HT1080 (cell line): Measurements from ENCODE around the gene OBSCN. TPM values are rescaled to one million over a fixed set of nuclear protein-coding genes. Genes with fewer than 3 reads are reported as not detected.

Source experiments
- DNase-seq: peaks from one replicate; pipeline ENCODE4 v3.0.0-alpha.2; 2015; ENCODE audit warnings: low read depth
- total RNA-seq: library from RNA; depleted of rRNA; stranded (reverse); fragments of >200 nt; shearing (Covaris generic); gene quantifications from 2 replicates; pipeline ENCODE4 v1.2.3, GENCODE V29; 2014

Gene OBSCN
- total RNA-seq, 1 experiment from 2014 or later: 0.66 TPM

- DNase-seq: no peak
Observed at GRCh38 chr1:228374711-228375577, 167.1 kb downstream of the OBSCN start.

GRCh38 chr1:228375578-228376261 is 167.9 kb downstream of the OBSCN start:
- no peak for DNase-seq

GRCh38 chr1:228376262-228376628 is 168.4 kb downstream of the OBSCN start:
- no peak for DNase-seq

- DNase-seq: no peak
Observed at GRCh38 chr1:228376651-228377631, 169.1 kb downstream of the OBSCN start.

GRCh38 chr1:228377664-228378089 is 169.8 kb downstream of the OBSCN start:
- no peak for DNase-seq

- no peak for DNase-seq
Observed at GRCh38 chr1:228378090-228378872, 170.4 kb downstream of the OBSCN start.

GRCh38 chr1:228378873-228379460 is 171.1 kb downstream of the OBSCN start:
- no peak for DNase-seq

GRCh38 chr1:228379666-228380065 is 171.8 kb downstream of the OBSCN start:
- no peak for DNase-seq

GRCh38 chr1:228381356-228381755 is 173.5 kb downstream of the OBSCN start:
- DNase-seq: no peak

GRCh38 chr1:228383773-228384172 is 175.9 kb downstream of the OBSCN start:
- DNase-seq: no peak

- DNase-seq: no peak
Observed at GRCh38 chr1:228385232-228385631, 177.4 kb downstream of the OBSCN start.

GRCh38 chr1:228387321-228387720 is 179.5 kb downstream of the OBSCN start:
- DNase-seq: no peak

GRCh38 chr1:228390649-228391048 is 182.8 kb downstream of the OBSCN start:
- no peak for DNase-seq

GRCh38 chr1:228391411-228392020 is 183.7 kb downstream of the OBSCN start:
- no peak for DNase-seq

GRCh38 chr1:228392111-228392936 is 184.5 kb downstream of the OBSCN start:
- DNase-seq: peak; percentile 55

- DNase-seq: peak; percentile 42
Observed at GRCh38 chr1:228393268-228393701, 185.4 kb downstream of the OBSCN start.

GRCh38 chr1:228393811-228394570 is 186.1 kb downstream of the OBSCN start:
- no peak for DNase-seq
